SJCRH30 (cell line): ENCODE data around the gene GLYATL1B. TPM values are rescaled to one million over a fixed set of nuclear protein-coding genes. Genes with fewer than 3 reads are reported as not detected.
"Not testable (repeated sequence)": the region's sequence is repeated elsewhere in the genome, so short reads cannot be mapped to it uniquely, and the experiment has no call there.

Experiments used
- DNase-seq, 2 experiments: peaks; one replicate each; pipeline ENCODE4 v3.0.0-alpha.2; 2015 to 2020
- H3K27ac ChIP-seq: fragments of 250-450 bp; sonication (Bioruptor Pico); 2 replicates; pipeline ENCODE4 v1.5.1; 2020; ENCODE audit warnings: mild to moderate bottlenecking, moderate library complexity
- H3K27me3 ChIP-seq: fragments of 250-450 bp; sonication (Bioruptor Pico); 2 replicates; pipeline ENCODE4 v1.5.1; 2020; ENCODE audit warnings: mild to moderate bottlenecking, moderate library complexity
- H3K36me3 ChIP-seq: fragments of 250-450 bp; sonication (Bioruptor Pico); 2 replicates; pipeline ENCODE4 v1.5.1; 2020; ENCODE audit warnings: mild to moderate bottlenecking, moderate library complexity
- H3K4me1 ChIP-seq: fragments of 250-450 bp; sonication (Bioruptor Pico); 2 replicates; pipeline ENCODE4 v1.5.1; 2020; ENCODE audit warnings: mild to moderate bottlenecking, moderate library complexity
- H3K4me3 ChIP-seq: fragments of 250-450 bp; sonication (Bioruptor Pico); 2 replicates; pipeline ENCODE4 v1.5.1; 2020; ENCODE audit warnings: mild to moderate bottlenecking, moderate library complexity
- H3K9me3 ChIP-seq: fragments of 250-450 bp; sonication (Bioruptor Pico); replicated peaks from 2 replicates; pipeline ENCODE4 v1.5.1; 2020; ENCODE audit warnings: mild to moderate bottlenecking, moderate library complexity
- total RNA-seq: library from RNA; depleted of rRNA; stranded (reverse); fragments of >200 nt; shearing (Covaris generic); gene quantifications from 2 replicates; pipeline ENCODE4 v1.2.3, GENCODE V29; 2014

Gene GLYATL1B
- total RNA-seq, 1 experiment from 2014 or later = 0.24 TPM

GRCh38 chr11:59079086-59079485 lies 7.0 kb upstream of the GLYATL1B start:
- DNase-seq = no peak
- no peaks in the 10 kb centered on the region for H3K4me1 ChIP-seq
- H3K9me3 ChIP-seq = no peaks in the 10 kb centered on the region
- H3K27ac ChIP-seq = no peak overlapping the region
- no peaks in the 10 kb centered on the region for H3K27me3 ChIP-seq
- no peaks in the 10 kb centered on the region for H3K36me3 ChIP-seq
- no peak overlapping the region for H3K4me3 ChIP-seq

- not testable (repeated sequence) for H3K4me1 ChIP-seq
These were observed 5.7 kb upstream of the GLYATL1B start for GRCh38 chr11:59080421-59080820.

DNA sequence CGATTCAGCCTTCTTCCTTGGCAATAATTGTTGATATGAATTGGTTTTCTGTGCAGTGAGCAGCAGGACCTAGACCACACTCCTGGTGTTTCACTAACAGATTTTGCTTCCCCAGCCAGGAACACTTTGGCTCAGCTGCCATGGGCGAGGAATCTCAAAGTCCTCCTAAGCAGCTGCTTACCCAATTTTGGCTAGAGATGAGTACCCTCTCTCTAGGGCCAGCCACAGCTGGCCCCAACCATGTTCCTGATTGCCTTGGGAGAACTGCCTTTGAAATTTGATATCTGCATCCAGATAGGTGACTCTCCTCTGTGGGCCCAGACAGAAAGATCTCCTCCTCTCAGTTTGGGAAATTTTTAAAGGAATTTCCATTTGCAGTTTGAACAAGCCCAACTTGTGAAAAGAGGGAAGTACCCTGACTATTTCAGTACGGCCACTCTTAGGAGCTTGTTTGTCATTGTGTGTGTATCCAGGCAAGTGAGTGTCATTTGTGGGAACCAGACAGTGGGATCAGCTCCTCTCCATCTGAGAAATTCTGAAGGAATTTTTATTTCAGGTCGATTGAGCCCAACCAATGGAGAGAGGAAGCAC lies 4.6 kb upstream of the GLYATL1B start:
- H3K27ac ChIP-seq, H3K36me3 ChIP-seq, H3K9me3 ChIP-seq, H3K4me3 ChIP-seq, H3K27me3 ChIP-seq, H3K4me1 ChIP-seq: not testable (repeated sequence)
- DNase-seq = peak; percentile 15 to 16

More at GRCh38 chr11:59080421-59080820, 5.7 kb upstream of the GLYATL1B start:
- H3K9me3 ChIP-seq, H3K36me3 ChIP-seq, DNase-seq, H3K27me3 ChIP-seq, H3K27ac ChIP-seq, H3K4me3 ChIP-seq: not testable (repeated sequence)

DNA sequence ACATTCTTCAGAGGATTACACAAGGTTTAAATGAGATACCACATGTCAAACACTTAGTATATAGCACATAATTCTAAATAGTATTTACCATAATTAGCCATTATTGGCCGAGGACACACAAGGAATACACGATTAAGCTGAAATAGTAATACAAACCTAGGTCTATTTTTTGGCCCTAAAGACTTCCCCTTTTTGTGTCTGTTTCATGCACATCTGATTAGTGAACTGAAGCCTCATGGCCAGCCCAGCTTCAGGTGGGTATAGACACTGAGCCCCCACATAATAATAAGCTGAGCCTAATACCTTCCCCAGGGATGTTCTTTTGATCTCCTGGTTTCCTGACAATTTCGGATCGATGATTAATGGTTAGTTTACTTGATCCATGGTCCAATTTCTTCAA lies 2.1 kb downstream of the GLYATL1B start:
- H3K4me1 ChIP-seq = no peaks in the 10 kb centered on the region

GRCh38 chr11:59093576-59093975 lies 7.5 kb downstream of the GLYATL1B start:
- not testable (repeated sequence) for H3K4me1 ChIP-seq, H3K9me3 ChIP-seq

More for the DNA sequence above, 2.1 kb downstream of the GLYATL1B start:
- H3K27me3 ChIP-seq = no peaks in the 10 kb centered on the region
- H3K9me3 ChIP-seq = no peaks in the 10 kb centered on the region
- no peak overlapping the region for H3K4me3 ChIP-seq
- no peaks in the 10 kb centered on the region for H3K36me3 ChIP-seq
- H3K27ac ChIP-seq = no peak overlapping the region
- no peak for DNase-seq

GRCh38 chr11:59095225-59095624 lies 9.1 kb downstream of the GLYATL1B start:
- H3K4me3 ChIP-seq, H3K27me3 ChIP-seq, H3K36me3 ChIP-seq, H3K9me3 ChIP-seq, H3K4me1 ChIP-seq, H3K27ac ChIP-seq, DNase-seq: not testable (repeated sequence)

More at GRCh38 chr11:59093576-59093975, 7.5 kb downstream of the GLYATL1B start:
- H3K27me3 ChIP-seq, DNase-seq, H3K27ac ChIP-seq, H3K4me3 ChIP-seq, H3K36me3 ChIP-seq: not testable (repeated sequence)

- not testable (repeated sequence) for H3K27me3 ChIP-seq, H3K9me3 ChIP-seq, DNase-seq, H3K27ac ChIP-seq, H3K4me1 ChIP-seq, H3K4me3 ChIP-seq, H3K36me3 ChIP-seq
These were observed 10.0 kb downstream of the GLYATL1B start for GRCh38 chr11:59095972-59096575.

DNA sequence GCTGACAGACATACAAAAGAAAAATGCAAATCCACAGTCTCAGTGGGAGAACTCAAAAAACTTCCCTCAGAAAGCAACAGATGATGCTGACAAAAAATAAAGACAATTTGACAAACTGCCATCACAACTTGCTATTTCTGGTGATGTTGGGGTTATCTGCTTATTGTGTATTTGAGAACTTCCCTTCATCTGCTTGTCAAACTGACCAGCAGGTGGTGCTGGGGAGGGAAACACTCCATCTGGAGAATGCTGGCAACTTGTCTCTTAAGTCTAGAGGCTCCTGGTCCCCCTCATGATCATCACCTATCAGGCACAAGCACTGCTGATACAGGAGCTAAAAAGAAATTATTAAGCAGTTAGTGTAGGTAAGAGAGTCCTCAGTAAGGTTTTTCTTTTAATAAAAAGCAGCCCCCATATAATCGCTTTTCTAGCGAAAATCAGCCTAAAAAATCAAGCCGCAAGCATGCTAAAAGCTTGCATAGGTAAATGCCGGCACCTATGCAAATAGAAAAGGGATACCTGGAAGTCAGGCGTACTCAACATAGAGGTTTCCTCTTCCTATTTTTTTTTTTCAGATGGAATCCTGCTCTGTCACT lies 11.1 kb downstream of the GLYATL1B start:
- Histone ChIP-seq H3K4me1 (no peaks in the 10 kb centered on the region), H3K36me3 (no peaks in the 10 kb centered on the region), H3K9me3 (no peaks in the 10 kb centered on the region), H3K4me3 (no peak overlapping the region), H3K27me3 (no peaks in the 10 kb centered on the region), H3K27ac (no peak overlapping the region)
- DNase-seq = peak; percentile 34 to 56

DNA sequence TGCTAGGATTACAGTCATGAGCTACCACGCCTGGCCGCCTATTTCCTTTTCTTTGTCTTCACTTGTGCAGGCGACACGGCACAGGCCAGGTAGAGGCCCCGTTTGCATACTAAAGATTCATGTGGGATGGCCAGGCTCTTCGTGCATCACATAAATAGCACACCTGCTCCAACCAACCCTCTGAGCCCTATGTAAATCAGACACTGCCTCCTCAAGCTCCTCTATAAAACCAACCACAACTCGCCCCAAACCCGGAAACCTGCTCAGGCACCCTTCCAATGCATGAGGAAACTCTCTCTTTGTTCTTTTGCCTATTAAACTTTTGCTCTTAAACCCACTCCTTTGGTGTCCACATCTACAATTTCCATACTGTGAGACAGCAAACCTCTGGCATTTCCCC lies 11.8 kb downstream of the GLYATL1B start:
- not testable (repeated sequence) for H3K4me1 ChIP-seq, H3K9me3 ChIP-seq, H3K4me3 ChIP-seq, H3K36me3 ChIP-seq, H3K27ac ChIP-seq, DNase-seq, H3K27me3 ChIP-seq

- Histone ChIP-seq H3K36me3 (no peaks in the 10 kb centered on the region), H3K9me3 (no peaks in the 10 kb centered on the region), H3K4me1 (no peaks in the 10 kb centered on the region), H3K27ac (no peak overlapping the region), H3K27me3 (no peaks in the 10 kb centered on the region), H3K4me3 (no peak overlapping the region)
- no peak for DNase-seq
These were observed 16.2 kb downstream of the GLYATL1B start for GRCh38 chr11:59102259-59102765.

DNA sequence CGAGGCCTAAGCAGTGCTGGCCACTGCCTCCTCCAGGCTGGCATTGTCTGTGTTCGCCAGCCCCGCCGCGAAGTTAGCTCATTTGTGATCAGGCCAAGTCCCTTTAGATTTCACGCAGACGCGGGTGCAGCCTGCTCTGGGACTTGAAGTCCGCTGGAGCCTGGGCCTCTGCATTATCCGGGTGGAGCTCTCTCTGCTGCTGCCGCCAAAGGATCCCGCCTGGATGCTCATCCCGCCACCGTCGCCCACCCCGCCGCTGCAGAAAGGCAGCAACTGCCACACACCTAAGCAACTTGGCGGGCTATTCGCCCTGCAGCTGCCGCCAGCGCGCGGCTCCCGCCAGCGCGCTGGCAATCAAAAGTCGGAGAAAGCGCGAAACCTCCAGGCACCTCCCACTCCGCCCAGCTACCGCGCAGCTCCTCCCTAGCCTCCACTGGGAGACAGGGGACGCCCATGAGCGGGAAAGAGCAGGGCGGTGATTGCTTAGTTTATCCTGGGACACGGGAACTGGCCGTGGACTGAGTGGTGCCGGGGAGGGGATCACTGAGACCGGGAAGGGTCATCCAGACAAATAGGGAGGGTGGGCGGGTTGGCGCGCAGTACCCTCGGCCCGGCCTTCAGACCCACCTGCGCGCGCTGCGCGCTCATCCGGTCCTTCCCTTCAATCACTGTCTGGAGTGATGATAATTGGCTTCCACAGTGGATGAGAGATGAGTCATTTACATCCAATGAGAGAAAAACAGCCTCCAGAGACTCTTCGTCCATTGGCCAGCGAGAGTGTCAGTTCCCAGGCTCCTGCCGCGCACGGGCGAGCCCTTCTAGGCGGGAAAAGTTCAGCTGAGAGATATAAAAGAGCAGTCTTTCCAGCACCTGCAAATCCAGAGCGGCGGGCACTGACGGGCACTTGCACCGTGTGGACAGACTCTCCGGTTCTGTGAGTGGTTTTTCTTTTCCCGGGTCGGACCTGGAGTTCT lies 20.5 kb downstream of the GLYATL1B start, which contains the start of gene FAM111B:
TSS of gene FAM111B (plus strand) at position 875 of the 974 bp plus-strand sequence. CDS start 2,389 bp downstream, outside the sequence.
- H3K4me1 ChIP-seq = peaks cover 5% of the 10 kb centered on the region
- H3K27me3 ChIP-seq = no peaks in the 10 kb centered on the region
- H3K27ac ChIP-seq = peak within 1 kb of the TSS; percentile 67

GRCh38 chr11:59107721-59108120 lies 21.6 kb downstream of the GLYATL1B start:
- Histone ChIP-seq H3K36me3 (peaks cover 23% of the 10 kb centered on the region), H3K27ac (peak overlapping the region; percentile 67), H3K4me3 (peak overlapping the region; percentile 75)
- H3K27me3 ChIP-seq, H3K9me3 ChIP-seq, H3K4me1 ChIP-seq: not testable (repeated sequence)
- DNase-seq = peak in 1 of 2 experiments; percentile 29

More for the DNA sequence above, 20.5 kb downstream of the GLYATL1B start, which contains the start of gene FAM111B:
- H3K4me3 ChIP-seq = peak within 1 kb of the TSS; percentile 75
- peaks cover 16% of the 10 kb centered on the region for H3K36me3 ChIP-seq
- peak; percentile 86 to 91 for DNase-seq
- H3K9me3 ChIP-seq = no peaks in the 10 kb centered on the region

- Histone ChIP-seq H3K36me3 (peaks cover 64% of the 10 kb centered on the region), H3K27me3 (no peaks in the 10 kb centered on the region), H3K4me1 (peaks cover 5% of the 10 kb centered on the region), H3K4me3 (no peak overlapping the region), H3K9me3 (no peaks in the 10 kb centered on the region), H3K27ac (no peak overlapping the region)
- DNase-seq = no peak
These were observed 26.4 kb downstream of the GLYATL1B start for GRCh38 chr11:59112494-59112893.

DNA sequence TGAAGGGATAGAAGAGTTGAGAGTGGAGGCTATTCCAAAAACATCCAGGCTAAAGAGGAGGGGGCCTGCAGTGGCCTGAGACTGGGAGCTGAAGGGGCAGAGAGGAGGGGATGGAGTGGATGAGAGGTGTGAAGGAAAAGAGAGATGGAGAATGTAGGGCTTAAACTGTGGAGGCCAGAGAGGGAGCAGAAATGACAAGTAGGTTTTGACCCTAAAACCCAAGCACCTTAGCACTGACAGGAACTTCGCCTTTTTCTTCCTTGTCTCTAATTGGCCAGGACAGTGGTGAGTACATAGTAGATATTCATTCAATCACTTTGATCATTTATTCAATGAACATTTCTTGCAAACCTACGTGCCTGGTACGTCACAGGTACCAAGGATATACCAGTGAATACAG lies 28.2 kb downstream of the GLYATL1B start:
- Histone ChIP-seq H3K4me3 (no peak overlapping the region), H3K9me3 (no peaks in the 10 kb centered on the region), H3K27me3 (no peaks in the 10 kb centered on the region), H3K36me3 (peaks cover 71% of the 10 kb centered on the region), H3K27ac (no peak overlapping the region), H3K4me1 (no peaks in the 10 kb centered on the region)
- no peak for DNase-seq
